HFFc6 (cell line): ENCODE measurements around the gene TNIP1. TPM values are rescaled to one million over a fixed set of nuclear protein-coding genes. Genes with fewer than 3 reads are reported as not detected.
A peak's percentile ranks its signal among the peaks of the same experiment; 100 is the strongest.

ENCODE experiments used
- DNase-seq: peaks from one replicate; pipeline ENCODE4 v3.0.0-alpha.2; 2018
- H3K27ac Mint-ChIP-seq: 2 replicates; pipeline ENCODE4 v1.8.0; 2020; ENCODE audit warnings: mild to moderate bottlenecking, mixed read lengths
- H3K27me3 Mint-ChIP-seq: 2 replicates; pipeline ENCODE4 v1.8.0; 2021; ENCODE audit warnings: mild to moderate bottlenecking, moderate library complexity, mixed read lengths; ENCODE audit not compliant: insufficient read depth
- H3K36me3 Mint-ChIP-seq: 2 replicates; pipeline ENCODE4 v1.8.0; 2021; ENCODE audit warnings: low read depth, mixed read lengths
- H3K4me1 Mint-ChIP-seq: 2 replicates; pipeline ENCODE4 v1.8.0; 2020; ENCODE audit warnings: low read depth, mixed read lengths
- H3K4me3 Mint-ChIP-seq: 2 replicates; pipeline ENCODE4 v1.8.0; 2020; ENCODE audit warnings: mild to moderate bottlenecking, moderate library complexity, mixed read lengths
- H3K9me3 Mint-ChIP-seq: 2 replicates; pipeline ENCODE4 v1.8.0; 2020; ENCODE audit warnings: mild to moderate bottlenecking, mixed read lengths
- CTCF ChIP-seq: fragments of 200-600 bp; sonication (generic); IDR thresholded peaks from 2 replicates; pipeline ENCODE4 v1.5.0; 2021; ENCODE audit warnings: antibody characterized with exemption, mild to moderate bottlenecking
- total RNA-seq, 6 experiments: library from RNA; stranded (reverse); fragmentation: NEBNext Ultra II Directional; extraction: Animal tissue kit (Norgen Biotek cat#: 25700); gene quantifications; 2 replicates in 1 of 6; 3 replicates in 5 of 6; pipeline ENCODE4 v1.2.3, GENCODE V29; 2021

The TNIP1 gene
- total RNA-seq, 6 experiments from 2014 or later: 81.5 to 105 (median 89.5) TPM

- H3K4me1 Mint-ChIP-seq: peaks cover 65% of the 10 kb centered on the region
- no peak for TF ChIP-seq CTCF
- H3K4me3 Mint-ChIP-seq: peak overlapping the region; percentile 82; the same call in 1 of the 2 replicates
- DNase-seq: no peak
- H3K36me3 Mint-ChIP-seq: peaks cover 25% of the 10 kb centered on the region
- no peaks in the 10 kb centered on the region for H3K9me3 Mint-ChIP-seq
- H3K27ac Mint-ChIP-seq: peak overlapping the region; percentile 73
- no peaks in the 10 kb centered on the region for H3K27me3 Mint-ChIP-seq
These were observed 2.2 kb downstream of the TNIP1 start for GRCh38 chr5:151078490-151079262.

GRCh38 chr5:151077967-151078366, 2.9 kb downstream of the TNIP1 start:
- H3K27ac Mint-ChIP-seq: no peak overlapping the region

GRCh38 chr5:151077419-151077818, 3.4 kb downstream of the TNIP1 start:
- no peak for TF ChIP-seq CTCF
- Mint-ChIP-seq H3K36me3 (peaks cover 32% of the 10 kb centered on the region), H3K27me3 (no peaks in the 10 kb centered on the region), H3K27ac (no peak overlapping the region), H3K4me3 (no peak overlapping the region), H3K9me3 (no peaks in the 10 kb centered on the region), H3K4me1 (peaks cover 69% of the 10 kb centered on the region)
- no peak for DNase-seq

More at GRCh38 chr5:151077967-151078366, 2.9 kb downstream of the TNIP1 start:
- TF ChIP-seq CTCF: no peak
- DNase-seq: no peak
- no peak overlapping the region for H3K4me3 Mint-ChIP-seq
- no peaks in the 10 kb centered on the region for H3K9me3 Mint-ChIP-seq
- peaks cover 68% of the 10 kb centered on the region for H3K4me1 Mint-ChIP-seq
- H3K36me3 Mint-ChIP-seq: peaks cover 29% of the 10 kb centered on the region
- no peaks in the 10 kb centered on the region for H3K27me3 Mint-ChIP-seq

- no peak for TF ChIP-seq CTCF
- peaks cover 32% of the 10 kb centered on the region for H3K36me3 Mint-ChIP-seq
- DNase-seq: no peak
- peak overlapping the region; percentile 90 for H3K27ac Mint-ChIP-seq
- no peaks in the 10 kb centered on the region for H3K27me3 Mint-ChIP-seq
- H3K9me3 Mint-ChIP-seq: no peaks in the 10 kb centered on the region
- peaks cover 71% of the 10 kb centered on the region for H3K4me1 Mint-ChIP-seq
- H3K4me3 Mint-ChIP-seq: peak overlapping the region; percentile 49
These were observed 4.2 kb downstream of the TNIP1 start for GRCh38 chr5:151076616-151077015.

GRCh38 chr5:151075698-151076331, 5.0 kb downstream of the TNIP1 start:
- peak overlapping the region; percentile 49 for H3K4me3 Mint-ChIP-seq
- H3K4me1 Mint-ChIP-seq: peaks cover 79% of the 10 kb centered on the region
- peak; percentile 67 for DNase-seq
- H3K27ac Mint-ChIP-seq: peak overlapping the region; percentile 90
- no peaks in the 10 kb centered on the region for H3K9me3 Mint-ChIP-seq
- peaks cover 32% of the 10 kb centered on the region for H3K36me3 Mint-ChIP-seq
- H3K27me3 Mint-ChIP-seq: no peaks in the 10 kb centered on the region
- no peak for TF ChIP-seq CTCF
